Inflammatory macrophage treated with lipopolysaccharide for 4 hours (primary cell): ENCODE data around the gene LARP6.
"Not testable (repeated sequence)": the region's sequence is repeated elsewhere in the genome, so short reads cannot be mapped to it uniquely, and the experiment has no call there.

Source experiments
- DNase-seq: peaks from one replicate; pipeline ENCODE4 v3.0.0-alpha.2; 2020

LARP6 gene

GRCh38 chr15:70829371-70830166 is 24.4 kb downstream of the LARP6 start:
- DNase-seq: no peak

GRCh38 chr15:70827721-70828120 is 26.2 kb downstream of the LARP6 start:
- DNase-seq: no peak

GRCh38 chr15:70826634-70827033 is 27.3 kb downstream of the LARP6 start:
- peak; percentile 88 for DNase-seq

GRCh38 chr15:70825841-70826240 is 28.1 kb downstream of the LARP6 start:
- DNase-seq: peak; percentile 4

- DNase-seq: no peak
Measured at GRCh38 chr15:70823196-70823595, 30.8 kb downstream of the LARP6 start.

DNA sequence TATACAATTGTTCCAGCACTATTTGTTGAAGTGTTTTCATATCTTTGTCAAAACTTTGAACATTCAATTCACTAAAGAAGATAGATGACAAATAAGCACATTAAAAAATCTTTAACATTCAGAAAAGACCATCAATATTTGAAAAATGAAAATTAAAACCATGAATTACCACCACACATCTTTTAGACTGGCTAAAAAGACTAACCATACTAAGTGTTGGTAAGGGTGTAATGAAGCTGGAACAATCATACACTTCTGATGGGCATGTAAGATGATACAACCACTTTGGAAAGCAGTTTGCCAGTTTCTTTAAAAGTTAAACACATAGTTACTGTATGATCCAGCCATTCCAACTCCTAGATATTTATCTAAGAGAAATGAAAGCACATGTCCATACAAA is 33.7 kb downstream of the LARP6 start:
- DNase-seq: no peak

DNA sequence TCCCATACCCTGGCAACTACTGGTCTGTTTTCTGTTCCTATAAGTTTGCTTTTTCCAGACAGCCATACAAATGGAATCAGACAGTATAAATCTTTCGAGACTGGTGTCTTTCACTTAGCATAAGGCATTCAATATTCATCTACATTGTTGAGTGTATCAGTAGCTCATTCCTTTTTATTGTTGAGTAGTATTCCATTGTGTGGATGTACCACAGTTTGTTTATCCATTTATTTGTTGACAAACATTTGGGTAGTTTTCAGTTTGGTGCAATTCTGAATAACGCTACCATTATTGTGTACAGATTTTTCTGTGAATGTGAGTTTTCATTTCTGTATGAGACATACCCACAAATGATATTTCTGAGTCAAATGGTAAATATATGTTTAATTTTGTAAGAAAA is 35.4 kb downstream of the LARP6 start:
- DNase-seq: no peak

DNA sequence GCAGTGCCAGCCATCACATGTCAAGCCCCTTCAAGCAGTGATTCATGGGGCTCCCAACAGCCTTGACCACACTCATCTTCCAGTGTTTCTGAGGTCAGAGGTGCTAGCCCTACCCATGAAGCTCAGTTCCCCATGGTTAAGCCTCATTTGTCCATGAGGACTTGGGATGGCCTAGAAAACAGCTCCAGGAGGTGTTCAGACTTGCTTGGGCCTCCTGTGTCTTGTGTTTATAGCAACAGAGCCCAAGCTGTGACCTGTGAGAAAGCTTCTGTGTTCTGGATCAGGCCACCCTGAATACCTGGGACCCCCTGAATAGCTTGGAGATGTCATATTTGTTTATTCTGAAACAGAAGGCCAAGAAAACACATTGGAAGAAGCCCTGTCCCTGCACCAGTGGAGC is 36.7 kb downstream of the LARP6 start:
- DNase-seq: no peak

GRCh38 chr15:70815604-70816003 is 38.4 kb downstream of the LARP6 start:
- no peak for DNase-seq

DNA sequence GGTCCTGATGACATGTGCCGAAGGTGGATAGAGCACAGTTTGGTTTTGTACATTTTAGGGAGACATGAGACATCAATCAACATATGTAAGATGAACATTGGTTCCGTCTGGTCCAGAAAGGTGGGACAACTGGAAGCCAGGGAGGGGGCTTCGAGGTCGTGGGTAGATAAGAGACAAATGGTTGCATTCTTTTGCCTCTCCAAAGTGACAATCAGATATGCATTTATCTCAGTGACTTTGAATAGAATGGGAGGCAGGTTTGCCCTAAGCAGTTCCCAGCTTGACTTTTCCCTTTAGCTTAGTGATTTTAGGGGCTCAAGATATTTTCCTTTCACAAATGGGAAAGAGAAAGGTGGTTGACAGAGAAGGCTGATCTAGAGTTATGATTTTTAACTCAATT is 38.9 kb downstream of the LARP6 start:
- not testable (repeated sequence) for DNase-seq

- no peak for DNase-seq
Measured at GRCh38 chr15:70812827-70813364, 41.1 kb downstream of the LARP6 start.

GRCh38 chr15:70810916-70811578 is 42.9 kb downstream of the LARP6 start:
- DNase-seq: no peak

GRCh38 chr15:70806992-70807712 is 46.8 kb downstream of the LARP6 start:
- peak; percentile 84 for DNase-seq

GRCh38 chr15:70804388-70804787 is 49.6 kb downstream of the LARP6 start:
- DNase-seq: not testable (repeated sequence)

DNA sequence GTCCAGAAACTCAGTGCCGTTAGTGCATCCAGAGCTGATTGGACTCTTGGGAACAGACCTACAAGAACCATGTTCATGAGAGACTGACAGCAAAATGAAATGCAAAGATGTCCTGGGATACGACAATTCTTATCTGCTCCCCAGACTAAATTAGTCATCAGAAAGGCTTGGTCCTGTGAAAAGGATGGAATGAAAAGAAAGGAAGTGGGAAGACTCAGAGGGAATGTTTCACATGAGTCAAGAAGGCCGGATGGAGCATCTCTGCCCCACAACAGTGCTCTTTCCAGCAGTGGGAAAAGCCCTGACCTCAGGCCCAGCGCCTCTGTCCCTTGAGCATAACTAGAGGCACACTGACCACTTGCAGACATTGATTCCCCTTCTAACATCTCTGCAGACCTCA is 51.3 kb downstream of the LARP6 start:
- DNase-seq: no peak

DNA sequence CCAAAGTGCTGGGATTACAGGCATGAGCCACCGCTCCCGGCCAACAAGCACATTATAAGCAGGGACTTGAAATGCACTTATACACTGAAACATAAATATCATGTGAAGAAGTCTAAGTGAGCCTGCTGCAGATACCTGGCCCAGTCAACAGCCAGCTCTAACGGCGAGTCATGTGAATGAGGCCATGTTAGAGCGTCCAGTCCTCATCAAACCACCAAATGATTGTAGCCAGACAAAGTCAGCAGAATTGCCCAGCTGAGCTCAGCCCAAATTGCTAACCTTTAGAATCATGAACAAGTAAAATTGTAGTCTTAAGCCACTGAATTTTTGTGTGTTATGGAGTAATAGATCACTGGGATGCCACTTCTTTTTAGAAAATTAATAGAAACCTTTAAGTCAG is 52.8 kb downstream of the LARP6 start:
- DNase-seq: no peak

DNA sequence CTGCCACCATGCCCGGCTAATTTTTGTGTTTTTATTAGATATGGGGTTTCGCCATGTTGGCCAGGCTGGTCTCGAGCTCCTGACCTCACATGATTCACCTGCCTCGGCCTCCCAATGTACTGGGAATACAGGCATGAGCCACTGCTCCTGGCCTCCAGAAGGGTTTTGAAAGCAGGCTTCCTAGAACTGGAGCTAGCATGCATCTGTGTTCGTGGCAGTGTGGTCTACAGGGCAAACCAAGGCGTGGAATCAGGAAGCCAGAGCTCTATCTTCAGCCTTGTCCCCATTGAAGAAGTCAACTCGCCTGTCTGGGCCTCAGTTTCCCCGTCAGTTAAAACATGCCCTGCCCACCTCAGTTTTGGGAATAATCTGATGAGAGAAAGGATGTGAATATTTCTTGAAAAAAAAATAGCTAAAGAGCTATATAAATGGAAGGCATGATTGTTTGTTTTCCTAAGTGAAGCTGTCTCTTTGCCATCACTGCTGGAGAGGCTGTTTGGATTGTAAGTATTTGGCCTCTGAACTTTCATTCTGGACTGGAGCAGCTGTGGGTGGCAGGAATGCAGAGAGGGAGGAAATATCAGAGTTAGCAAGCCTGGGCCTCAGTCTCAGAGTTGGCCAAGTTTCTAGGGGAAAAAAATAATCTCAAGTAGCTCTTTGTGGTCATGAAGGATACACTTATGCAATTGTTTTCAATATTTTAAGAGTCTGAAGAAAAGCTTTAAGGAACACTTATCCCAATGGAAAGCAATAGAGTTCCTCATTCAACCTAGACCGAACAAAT is 54.1 kb downstream of the LARP6 start:
- no peak for DNase-seq

DNA sequence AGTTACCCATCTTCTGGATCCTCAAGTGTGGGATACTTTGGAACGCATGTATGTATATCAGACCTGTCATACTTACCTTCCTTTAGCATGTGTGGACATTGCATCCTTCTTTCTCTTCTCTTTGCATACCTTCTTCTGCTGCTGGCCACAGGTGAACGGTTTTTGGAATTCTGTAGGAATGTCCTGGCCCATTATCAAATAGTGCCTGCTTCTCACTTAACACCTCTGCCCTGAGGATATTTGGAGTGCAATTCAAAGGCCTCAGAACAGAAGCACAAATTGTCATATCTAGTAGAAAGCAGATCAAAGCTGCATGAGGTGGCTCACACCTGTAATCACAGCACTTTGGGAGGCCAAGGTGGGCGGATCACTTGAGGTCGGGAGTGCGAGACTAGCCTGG is 56.5 kb downstream of the LARP6 start:
- DNase-seq: no peak

GRCh38 chr15:70796516-70797310 is 57.2 kb downstream of the LARP6 start:
- no peak for DNase-seq

DNA sequence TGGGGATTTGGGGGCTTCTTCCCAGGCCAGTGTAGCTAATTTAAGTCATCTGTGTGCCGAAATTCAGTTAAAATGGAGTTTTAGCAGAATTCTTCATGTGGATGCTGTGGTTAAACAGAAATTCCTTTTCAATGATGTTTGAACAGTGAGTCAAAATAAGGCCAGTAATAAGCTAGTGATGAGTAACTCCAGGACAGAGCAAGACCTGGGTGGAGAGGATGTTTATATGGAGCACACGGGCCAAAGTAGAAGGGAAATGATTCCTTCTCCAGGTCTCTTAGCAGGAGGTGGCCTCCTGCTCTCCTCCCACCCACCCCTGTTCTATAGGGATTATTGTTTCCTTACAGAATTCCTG is 58.7 kb downstream of the LARP6 start:
- DNase-seq: no peak

- DNase-seq: no peak
Measured at GRCh38 chr15:70794596-70795310, 59.2 kb downstream of the LARP6 start.
